Measurements from ENCODE around the gene POLR2L.

DNA sequence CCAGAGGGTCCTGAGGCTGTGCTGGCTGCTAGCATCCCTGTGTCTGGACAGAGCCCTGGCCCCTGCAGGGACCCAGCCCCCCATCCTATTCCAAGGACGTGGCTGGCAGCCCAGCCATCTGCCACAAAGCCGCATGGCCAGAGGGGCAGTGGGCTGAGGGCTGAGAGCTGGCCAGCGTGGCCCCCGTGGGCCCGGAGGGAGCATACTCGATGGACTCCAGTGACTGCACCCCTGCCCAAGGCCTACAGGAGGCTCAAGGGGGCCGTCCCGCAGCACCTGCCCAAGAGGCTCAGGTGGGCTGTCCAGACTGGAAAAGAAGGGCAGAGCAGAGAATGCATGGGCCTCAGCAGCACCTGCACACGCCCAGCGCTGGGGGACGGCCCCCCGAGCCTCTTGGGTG is 13.5 kb upstream of the POLR2L start:
- TF ChIP-seq, protein P1, sequence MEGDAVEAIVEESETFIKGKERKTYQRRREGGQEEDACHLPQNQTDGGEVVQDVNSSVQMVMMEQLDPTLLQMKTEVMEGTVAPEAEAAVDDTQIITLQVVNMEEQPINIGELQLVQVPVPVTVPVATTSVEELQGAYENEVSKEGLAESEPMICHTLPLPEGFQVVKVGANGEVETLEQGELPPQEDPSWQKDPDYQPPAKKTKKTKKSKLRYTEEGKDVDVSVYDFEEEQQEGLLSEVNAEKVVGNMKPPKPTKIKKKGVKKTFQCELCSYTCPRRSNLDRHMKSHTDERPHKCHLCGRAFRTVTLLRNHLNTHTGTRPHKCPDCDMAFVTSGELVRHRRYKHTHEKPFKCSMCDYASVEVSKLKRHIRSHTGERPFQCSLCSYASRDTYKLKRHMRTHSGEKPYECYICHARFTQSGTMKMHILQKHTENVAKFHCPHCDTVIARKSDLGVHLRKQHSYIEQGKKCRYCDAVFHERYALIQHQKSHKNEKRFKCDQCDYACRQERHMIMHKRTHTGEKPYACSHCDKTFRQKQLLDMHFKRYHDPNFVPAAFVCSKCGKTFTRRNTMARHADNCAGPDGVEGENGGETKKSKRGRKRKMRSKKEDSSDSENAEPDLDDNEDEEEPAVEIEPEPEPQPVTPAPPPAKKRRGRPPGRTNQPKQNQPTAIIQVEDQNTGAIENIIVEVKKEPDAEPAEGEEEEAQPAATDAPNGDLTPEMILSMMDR (IDR thresholded peaks at IDR 0.05): no peak
- no peak for TF ChIP-seq POLR2A (IDR thresholded peaks at IDR 0.05)

All from body of pancreas (tissue), 4 donors.